HepG2 (cell line): ENCODE results near the gene NT5DC2. TPM values are rescaled to one million over a fixed set of nuclear protein-coding genes. Genes with fewer than 3 reads are reported as not detected.

Experiments
- ATAC-seq: fragments of 200-7000 bp; cut with Tn5 transposase; 3 replicates; pipeline ENCODE4 v1.9.1; 2020; ENCODE audit warnings: mild to moderate bottlenecking, moderate library complexity
- BruUV-seq: library from RNA; stranded (reverse); fragments of 400-500 nt; replicated peaks from 2 replicates; lab custom pipeline; 2021; lab: Mats Ljungman, UMichigan
- CTCF ChIA-PET: fragments of 300-600 bp; formaldehyde crosslinking; extraction: SDS; loops from one replicate; lab custom pipeline; 2021; ENCODE audit warnings: low total read pairs, inconsistent platforms, low intra/inter-chr PET ratio; lab: Yijun Ruan, JAX
- POLR2A ChIA-PET: fragments of 350-600 bp; sonication (Branson Sonifier 250); formaldehyde crosslinking; loops from one replicate; lab custom pipeline; 2020; ENCODE audit warnings: antibody characterized with exemption, inconsistent platforms; lab: Yijun Ruan, JAX
- DNase-seq: peaks from one replicate; pipeline ENCODE4 v3.0.0-alpha.2; 2015; ENCODE audit warnings: low spot score
- FAIRE-seq: peaks from 3 replicates; lab custom pipeline; 2011; peaks lifted over from hg19 to GRCh38; lab: Jason Lieb, UNC
- H2AFZ ChIP-seq: one replicate; pipeline ENCODE4 v1.6.1; 2011; ENCODE audit warnings: low read length, inconsistent platforms
- H3K27ac ChIP-seq: fragments of 300-600 bp; 3 replicates; pipeline ENCODE4 v1.8.0; 2011; ENCODE audit warnings: mixed run types, mild to moderate bottlenecking, mixed read lengths, low read length, inconsistent platforms; ENCODE audit not compliant: insufficient read depth; ENCODE audit errors: extremely low read length
- H3K27me3 ChIP-seq, 2 experiments: fragments of 200-600 bp in 1 of 2; 2 replicates in 1 of 2; 3 replicates in 1 of 2; pipeline versions ENCODE4 v1.6.0 to v1.8.0; 2011; ENCODE audit warnings: low read length in 2 of 2, mild to moderate bottlenecking in 2 of 2, moderate library complexity in 2 of 2, inconsistent platforms in 1 of 2; ENCODE audit not compliant: insufficient read depth in 2 of 2, control insufficient read depth in 1 of 2
- H3K36me3 ChIP-seq, 2 experiments: fragments of 200-600 bp in 1 of 2; replicated peaks in 1 of 2; 2 replicates in 1 of 2; 3 replicates in 1 of 2; pipeline versions ENCODE4 v1.5.1 to v1.8.0; 2011; ENCODE audit warnings: low read length in 2 of 2, inconsistent platforms in 1 of 2; ENCODE audit not compliant: insufficient read depth in 2 of 2, control insufficient read depth in 1 of 2
- H3K4me1 ChIP-seq: 2 replicates; pipeline ENCODE4 v1.5.1; 2012; ENCODE audit warnings: low read length, inconsistent platforms; ENCODE audit not compliant: insufficient read depth
- H3K4me2 ChIP-seq: 2 replicates; pipeline ENCODE4 v1.6.0; 2011; ENCODE audit warnings: low read depth, low read length, inconsistent platforms
- H3K4me3 ChIP-seq, 3 experiments: fragments of 200-600 bp in 1 of 3; sonication (generic), shearing (Covaris generic) in 1 of 3; replicated peaks in 1 of 3; 2 replicates each; pipeline ENCODE4 v1.5.1; 2011 to 2016; ENCODE audit warnings: low read length in 3 of 3, inconsistent platforms in 2 of 3, low read depth in 2 of 3, mild to moderate bottlenecking in 2 of 3, control low read depth in 1 of 3, mixed read lengths in 1 of 3; ENCODE audit not compliant: insufficient read depth in 1 of 3
- H3K79me2 ChIP-seq: one replicate; pipeline ENCODE4 v1.6.1; 2011; ENCODE audit warnings: low read length, inconsistent platforms; ENCODE audit not compliant: insufficient read depth
- H3K9ac ChIP-seq: 2 replicates; pipeline ENCODE4 v1.6.0; 2011; ENCODE audit warnings: mild to moderate bottlenecking, low read depth, low read length, inconsistent platforms; ENCODE audit not compliant: insufficient read depth
- H3K9me3 ChIP-seq: 2 replicates; pipeline ENCODE4 v1.5.1; 2012; ENCODE audit warnings: mild to moderate bottlenecking, low read length
- H4K20me1 ChIP-seq: 2 replicates; pipeline ENCODE4 v1.6.0; 2011; ENCODE audit warnings: inconsistent platforms, mild to moderate bottlenecking, low read length, moderate library complexity; ENCODE audit not compliant: insufficient read depth
- MYC ChIP-seq: sonication (generic); formaldehyde crosslinking; IDR thresholded peaks from 2 replicates; pipeline ENCODE4 v1.9.0; 2021; ENCODE audit warnings: missing genetic modification reagents, borderline replicate concordance
- SRSF4 ChIP-seq: fragments of 200-400 bp; formaldehyde crosslinking; IDR thresholded peaks from one replicate; pipeline ENCODE4 v1.6.1; 2018; ENCODE audit warnings: mild to moderate bottlenecking, low read depth, low read length, moderate library complexity; ENCODE audit not compliant: poor library complexity, severe bottlenecking
- ZBTB38 ChIP-seq: sonication (generic); formaldehyde crosslinking; IDR thresholded peaks from 2 replicates; pipeline ENCODE4 v1.5.1; 2020; ENCODE audit warnings: mild to moderate bottlenecking, missing genetic modification reagents
- ZMAT3 ChIP-seq: sonication (generic); formaldehyde crosslinking; conservative IDR thresholded peaks from 2 replicates; pipeline ENCODE4 v1.7.0; 2021; ENCODE audit warnings: missing genetic modification reagents
- ZNF10 ChIP-seq: sonication (generic); formaldehyde crosslinking; IDR thresholded peaks from 2 replicates; pipeline ENCODE4 v1.4.0; 2020; ENCODE audit warnings: mild to moderate bottlenecking, low read depth, missing genetic modification reagents, borderline replicate concordance
- WGBS: methylation state at CpG from one replicate; pipeline ENCODE4 v1.1.6; 2017; ENCODE audit warnings: low lambda C conversion rate; 5-methylcytosine and 5-hydroxymethylcytosine counted together
- in situ Hi-C: cut with HindIII; loops from 2 replicates; pipeline ENCODE4 v1.10.0; 2017; ENCODE audit warnings: low pct_unique_long_range_greater_than_20kb; ENCODE audit not compliant: extremely low pct_ligation_motif_present
- intact Hi-C: fragments of 100-400 bp; cut with micrococcal nuclease; formaldehyde crosslinking; loops from one replicate; pipeline ENCODE4 v1.10.0; 2022; ENCODE audit not compliant: unreplicated experiment
- polyA plus RNA-seq, 8 experiments: library from polyadenylated mRNA; depleted of rRNA in 3 of 8; stranded (reverse) in 7 of 8; unstranded in 1 of 8; fragments of >200 nt; fragmentation: Illumina TruSeq in 4 of 8; extraction: Trizol in 4 of 8; gene quantifications; 2 replicates each; pipeline versions ENCODE4 v1.2.1 to v1.2.3, GENCODE V29; 2011 to 2016; ENCODE audit warnings: low read depth in 4 of 8, missing spikeins in 1 of 8, mixed read lengths in 1 of 8; ENCODE audit not compliant: insufficient read depth in 1 of 8
- total RNA-seq, 5 experiments: library from RNA; depleted of rRNA; stranded (reverse); fragments of >200 nt; fragmentation: Illumina TruSeq; extraction: Trizol; gene quantifications; 2 replicates each; pipeline ENCODE4 v1.2.3, GENCODE V29; 2016; ENCODE audit warnings: low read depth in 1 of 5
- TF ChIP-seq, protein P1 (sequence below): sonication (generic); formaldehyde crosslinking; IDR thresholded peaks from 2 replicates; pipeline ENCODE4 v1.5.1; 2020; ENCODE audit warnings: mild to moderate bottlenecking, missing genetic modification reagents

NT5DC2 gene
- total and polyA plus RNA-seq, 2 of the 13 experiments (the other 11 are each of a cell fraction or from before 2014, with no cell fraction given): 131 to 240 TPM

DNA sequence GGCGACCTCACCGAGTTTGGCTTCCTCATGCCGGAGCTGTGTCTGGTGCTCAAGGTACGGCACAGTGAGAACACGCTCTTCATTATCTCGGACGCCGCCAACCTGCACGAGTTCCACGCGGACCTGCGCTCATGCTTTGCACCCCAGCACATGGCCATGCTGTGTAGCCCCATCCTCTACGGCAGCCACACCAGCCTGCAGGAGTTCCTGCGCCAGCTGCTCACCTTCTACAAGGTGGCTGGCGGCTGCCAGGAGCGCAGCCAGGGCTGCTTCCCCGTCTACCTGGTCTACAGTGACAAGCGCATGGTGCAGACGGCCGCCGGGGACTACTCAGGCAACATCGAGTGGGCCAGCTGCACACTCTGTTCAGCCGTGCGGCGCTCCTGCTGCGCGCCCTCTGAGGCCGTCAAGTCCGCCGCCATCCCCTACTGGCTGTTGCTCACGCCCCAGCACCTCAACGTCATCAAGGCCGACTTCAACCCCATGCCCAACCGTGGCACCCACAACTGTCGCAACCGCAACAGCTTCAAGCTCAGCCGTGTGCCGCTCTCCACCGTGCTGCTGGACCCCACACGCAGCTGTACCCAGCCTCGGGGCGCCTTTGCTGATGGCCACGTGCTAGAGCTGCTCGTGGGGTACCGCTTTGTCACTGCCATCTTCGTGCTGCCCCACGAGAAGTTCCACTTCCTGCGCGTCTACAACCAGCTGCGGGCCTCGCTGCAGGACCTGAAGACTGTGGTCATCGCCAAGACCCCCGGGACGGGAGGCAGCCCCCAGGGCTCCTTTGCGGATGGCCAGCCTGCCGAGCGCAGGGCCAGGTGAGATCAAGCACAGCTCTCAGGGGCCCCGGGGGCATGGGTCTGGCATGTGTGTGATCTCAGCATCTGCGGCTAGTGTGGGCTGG is 45.6 kb downstream of the NT5DC2 start (continued):
- no peak for TF ChIP-seq ZNF10 (CRISPR knock-in tag)
- TF ChIP-seq, protein P1, sequence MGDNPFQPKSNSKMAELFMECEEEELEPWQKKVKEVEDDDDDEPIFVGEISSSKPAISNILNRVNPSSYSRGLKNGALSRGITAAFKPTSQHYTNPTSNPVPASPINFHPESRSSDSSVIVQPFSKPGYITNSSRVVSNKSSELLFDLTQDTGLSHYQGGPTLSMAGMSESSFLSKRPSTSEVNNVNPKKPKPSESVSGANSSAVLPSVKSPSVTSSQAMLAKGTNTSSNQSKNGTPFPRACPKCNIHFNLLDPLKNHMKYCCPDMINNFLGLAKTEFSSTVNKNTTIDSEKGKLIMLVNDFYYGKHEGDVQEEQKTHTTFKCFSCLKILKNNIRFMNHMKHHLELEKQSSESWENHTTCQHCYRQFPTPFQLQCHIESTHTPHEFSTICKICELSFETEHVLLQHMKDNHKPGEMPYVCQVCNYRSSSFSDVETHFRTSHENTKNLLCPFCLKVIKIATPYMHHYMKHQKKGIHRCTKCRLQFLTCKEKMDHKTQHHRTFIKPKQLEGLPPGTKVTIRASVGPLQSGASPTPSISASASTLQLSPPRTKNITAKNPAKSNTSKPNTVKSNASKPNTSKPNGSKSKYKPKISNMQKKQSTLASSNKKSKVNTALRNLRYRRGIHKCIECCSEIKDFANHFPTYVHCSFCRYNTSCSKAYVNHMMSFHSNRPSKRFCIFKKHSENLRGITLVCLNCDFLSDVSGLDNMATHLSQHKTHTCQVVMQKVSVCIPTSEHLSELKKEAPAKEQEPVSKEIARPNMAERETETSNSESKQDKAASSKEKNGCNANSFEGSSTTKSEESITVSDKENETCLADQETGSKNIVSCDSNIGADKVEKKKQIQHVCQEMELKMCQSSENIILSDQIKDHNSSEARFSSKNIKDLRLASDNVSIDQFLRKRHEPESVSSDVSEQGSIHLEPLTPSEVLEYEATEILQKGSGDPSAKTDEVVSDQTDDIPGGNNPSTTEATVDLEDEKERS (CRISPR knock-in tag): no peak

DNA sequence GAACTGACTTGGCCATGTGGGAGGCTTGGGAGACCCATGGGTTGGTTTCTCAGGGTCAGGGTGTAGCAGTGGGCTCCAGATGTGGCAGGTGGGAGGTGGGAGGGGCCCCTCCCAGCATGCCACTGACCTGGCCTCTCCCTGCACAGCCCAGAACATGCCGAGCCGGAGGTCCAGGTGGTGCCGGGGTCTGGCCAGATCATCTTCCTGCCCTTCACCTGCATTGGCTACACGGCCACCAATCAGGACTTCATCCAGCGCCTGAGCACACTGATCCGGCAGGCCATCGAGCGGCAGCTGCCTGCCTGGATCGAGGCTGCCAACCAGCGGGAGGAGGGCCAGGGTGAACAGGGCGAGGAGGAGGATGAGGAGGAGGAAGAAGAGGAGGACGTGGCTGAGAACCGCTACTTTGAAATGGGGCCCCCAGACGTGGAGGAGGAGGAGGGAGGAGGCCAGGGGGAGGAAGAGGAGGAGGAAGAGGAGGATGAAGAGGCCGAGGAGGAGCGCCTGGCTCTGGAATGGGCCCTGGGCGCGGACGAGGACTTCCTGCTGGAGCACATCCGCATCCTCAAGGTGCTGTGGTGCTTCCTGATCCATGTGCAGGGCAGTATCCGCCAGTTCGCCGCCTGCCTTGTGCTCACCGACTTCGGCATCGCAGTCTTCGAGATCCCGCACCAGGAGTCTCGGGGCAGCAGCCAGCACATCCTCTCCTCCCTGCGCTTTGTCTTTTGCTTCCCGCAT is 46.4 kb downstream of the NT5DC2 start:
- no peak for FAIRE-seq
- Histone ChIP-seq H3K4me1 (peaks cover 11% of the 10 kb centered on the region; the same call in 1 of the 2 replicates), H3K79me2 (no peaks in the 10 kb centered on the region), H3K9ac (no peak overlapping the region)
- TF ChIP-seq SRSF4 (no peak), ZMAT3 (no peak), MYC (no peak), ZBTB38 (CRISPR knock-in tag) (0 out of 2 replicates have a peak, but pooled peaks have one; percentile 26)
- TF ChIP-seq, all 625 proteins: peak for 1
- H3K27me3 ChIP-seq: no peaks in the 10 kb centered on the region
- WGBS: 95% methylated on average over 29 of the region's 31 CpGs
- intact Hi-C loops: no loop called here
- ATAC-seq (no peak), DNase-seq (no peak)
- H2AFZ ChIP-seq: no peak overlapping the region
- H3K4me3 ChIP-seq: no peak overlapping the region
- CTCF ChIA-PET: no interaction called here
- BruUV-seq: no TSS peak
- in situ Hi-C loops: no loop called here
- H3K36me3 ChIP-seq: peaks cover 15 to 45% of the 10 kb centered on the region in 2 experiments
- H3K4me2 ChIP-seq: no peak overlapping the region
- no peaks in the 10 kb centered on the region for H3K9me3 ChIP-seq
- H4K20me1 ChIP-seq: no peaks in the 10 kb centered on the region; the same call in 1 of the 2 replicates
- POLR2A ChIA-PET: no interaction called here
- no peak overlapping the region for H3K27ac ChIP-seq
